OCI-LY1 (cell line): ENCODE measurements around the gene ADAMTSL4.
"Not testable (repeated sequence)": the region's sequence is repeated elsewhere in the genome, so short reads cannot be mapped to it uniquely, and the experiment has no call there.

Source experiments
- EZH2 ChIP-seq: fragments of 200-600 bp; sonication (generic), shearing (Covaris generic); IDR thresholded peaks from 2 replicates; pipeline ENCODE4 v1.8.0; 2017; ENCODE audit warnings: borderline replicate concordance, mixed run types, mild to moderate bottlenecking, antibody characterized with exemption, low read length, moderate library complexity, mixed read lengths
- TF ChIP-seq, protein P1 (sequence below): fragments of 200-600 bp; sonication (generic), shearing (Covaris generic); IDR thresholded peaks from 2 replicates; pipeline ENCODE4 v1.5.1; 2017; ENCODE audit warnings: mild to moderate bottlenecking, antibody characterized with exemption, low read length, moderate library complexity, mixed read lengths

DNA sequence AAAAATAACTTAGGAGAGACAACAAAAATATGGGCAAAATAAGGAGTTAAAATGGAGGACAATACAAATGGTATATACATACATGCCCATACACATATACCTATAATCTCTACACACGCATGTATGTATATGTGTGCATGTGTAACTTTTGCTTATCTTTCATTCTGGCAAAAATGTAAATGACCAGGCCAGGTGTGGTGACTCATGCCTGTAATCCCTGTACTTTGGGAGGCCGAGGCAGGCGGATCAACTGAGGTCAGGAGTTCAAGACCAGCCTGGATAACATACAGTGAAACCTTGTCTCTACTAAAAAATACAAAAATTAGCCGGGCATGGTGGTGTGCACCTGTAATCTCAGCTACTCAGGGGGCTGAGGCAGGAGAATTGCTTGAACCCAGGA, 49.1 kb downstream of the ADAMTSL4 start:
- TF ChIP-seq, protein P1, sequence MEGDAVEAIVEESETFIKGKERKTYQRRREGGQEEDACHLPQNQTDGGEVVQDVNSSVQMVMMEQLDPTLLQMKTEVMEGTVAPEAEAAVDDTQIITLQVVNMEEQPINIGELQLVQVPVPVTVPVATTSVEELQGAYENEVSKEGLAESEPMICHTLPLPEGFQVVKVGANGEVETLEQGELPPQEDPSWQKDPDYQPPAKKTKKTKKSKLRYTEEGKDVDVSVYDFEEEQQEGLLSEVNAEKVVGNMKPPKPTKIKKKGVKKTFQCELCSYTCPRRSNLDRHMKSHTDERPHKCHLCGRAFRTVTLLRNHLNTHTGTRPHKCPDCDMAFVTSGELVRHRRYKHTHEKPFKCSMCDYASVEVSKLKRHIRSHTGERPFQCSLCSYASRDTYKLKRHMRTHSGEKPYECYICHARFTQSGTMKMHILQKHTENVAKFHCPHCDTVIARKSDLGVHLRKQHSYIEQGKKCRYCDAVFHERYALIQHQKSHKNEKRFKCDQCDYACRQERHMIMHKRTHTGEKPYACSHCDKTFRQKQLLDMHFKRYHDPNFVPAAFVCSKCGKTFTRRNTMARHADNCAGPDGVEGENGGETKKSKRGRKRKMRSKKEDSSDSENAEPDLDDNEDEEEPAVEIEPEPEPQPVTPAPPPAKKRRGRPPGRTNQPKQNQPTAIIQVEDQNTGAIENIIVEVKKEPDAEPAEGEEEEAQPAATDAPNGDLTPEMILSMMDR, result not testable (repeated sequence)
- not testable (repeated sequence) for TF ChIP-seq EZH2
